HCT116 (cell line): ENCODE results near the gene ASB6. TPM values are rescaled to one million over a fixed set of nuclear protein-coding genes. Genes with fewer than 3 reads are reported as not detected.

Experiments used
- ATAC-seq: fragments of 200-7000 bp; cut with Tn5 transposase; 2 replicates; pipeline ENCODE4 v1.9.1; 2020; ENCODE audit warnings: mild to moderate bottlenecking, moderate library complexity
- BruUV-seq: library from RNA; stranded (reverse); fragments of 400-500 nt; replicated peaks from 2 replicates; lab custom pipeline; 2021; lab: Mats Ljungman, UMichigan
- CTCF ChIA-PET: fragments of 300-600 bp; sonication (Branson Sonifier 250); formaldehyde crosslinking; loops from one replicate; lab custom pipeline; 2021; ENCODE audit warnings: antibody characterized with exemption; lab: Charles Lee
- POLR2A ChIA-PET: fragments of 300-600, 350-600 bp; sonication (Branson Sonifier 250); formaldehyde crosslinking; loops from one replicate; lab custom pipeline; 2021; ENCODE audit warnings: antibody characterized with exemption; lab: Charles Lee
- RAD21 ChIA-PET, 2 experiments: fragments of 300-600 bp; sonication (Branson Sonifier 250); formaldehyde crosslinking; loops; one replicate each; lab custom pipeline; 2023; ENCODE audit warnings: low total read pairs in 2 of 2; ENCODE audit not compliant: uncharacterized antibody in 2 of 2, unreplicated experiment in 2 of 2, low non-redundant PET in 1 of 2; lab: Charles Lee
- DNase-seq: peaks from one replicate; pipeline ENCODE4 v3.0.0-alpha.2; 2010; ENCODE audit warnings: low read depth, low spot score
- H2AFZ ChIP-seq: fragments of 200-600 bp; shearing (Covaris generic), sonication (generic); 2 replicates; pipeline ENCODE4 v1.6.1; 2017; ENCODE audit warnings: low read depth, mixed run types, mixed read lengths, antibody characterized with exemption, low read length; ENCODE audit not compliant: poor library complexity, severe bottlenecking
- H3K27ac ChIP-seq: 2 replicates; pipeline ENCODE4 v1.5.1; 2012; ENCODE audit warnings: low read depth, low read length
- H3K27me3 ChIP-seq: fragments of 200-600 bp; sonication (generic); 2 replicates; pipeline ENCODE4 v1.6.1; 2016; ENCODE audit warnings: mixed run types, low read length, mixed read lengths; ENCODE audit not compliant: insufficient read depth
- H3K36me3 ChIP-seq, 2 experiments: fragments of 200-500 bp in 1 of 2; fragments of 200-600 bp in 1 of 2; sonication (Bioruptor generic) in 1 of 2; sonication (generic) in 1 of 2; 2 replicates each; pipeline versions ENCODE4 v1.5.1 to v1.6.1; 2014 to 2016; ENCODE audit warnings: low read length in 2 of 2, inconsistent platforms in 1 of 2, mixed read lengths in 1 of 2, mixed run types in 1 of 2; ENCODE audit not compliant: insufficient read depth in 2 of 2, control insufficient read depth in 1 of 2
- H3K4me1 ChIP-seq, 2 experiments: fragments of 200-600 bp in 1 of 2; sonication (generic) in 1 of 2; 2 replicates each; pipeline versions ENCODE4 v1.5.1 to v1.6.1; 2012 to 2017; ENCODE audit warnings: low read length in 2 of 2, inconsistent platforms in 1 of 2, mild to moderate bottlenecking in 1 of 2, mixed read lengths in 1 of 2, mixed run types in 1 of 2, moderate library complexity in 1 of 2; ENCODE audit not compliant: insufficient read depth in 2 of 2, control insufficient read depth in 1 of 2
- H3K4me2 ChIP-seq: fragments of 200-600 bp; sonication (generic); 2 replicates; pipeline ENCODE4 v1.6.1; 2017; ENCODE audit warnings: mixed run types, low read length, mixed read lengths
- H3K4me3 ChIP-seq, 2 experiments: fragments of 200-600 bp in 1 of 2; sonication (generic) in 1 of 2; replicated peaks in 1 of 2; 2 replicates each; pipeline ENCODE4 v1.5.1; 2011 to 2016; ENCODE audit warnings: low read length in 2 of 2, control low read depth in 1 of 2, low read depth in 1 of 2, mild to moderate bottlenecking in 1 of 2, mixed read lengths in 1 of 2, mixed run types in 1 of 2
- H3K79me2 ChIP-seq: fragments of 200-600 bp; sonication (generic); 2 replicates; pipeline ENCODE4 v1.6.1; 2017; ENCODE audit warnings: mild to moderate bottlenecking, mixed run types, low read length, moderate library complexity, mixed read lengths; ENCODE audit not compliant: insufficient read depth
- H3K9ac ChIP-seq: fragments of 200-600 bp; sonication (generic); 2 replicates; pipeline ENCODE4 v1.6.1; 2016; ENCODE audit warnings: low read length, mixed read lengths
- H3K9me2 ChIP-seq: fragments of 200-600 bp; sonication (generic), shearing (Covaris generic); 2 replicates; pipeline ENCODE4 v1.6.1; 2017; ENCODE audit warnings: mixed run types, mild to moderate bottlenecking, moderate library complexity; ENCODE audit not compliant: insufficient read depth
- H3K9me3 ChIP-seq, 2 experiments: fragments of 200-500 bp in 1 of 2; fragments of 200-600 bp in 1 of 2; sonication (Bioruptor generic) in 1 of 2; sonication (generic) in 1 of 2; 2 replicates each; pipeline ENCODE4 v1.6.1; 2014 to 2017; ENCODE audit warnings: low read length in 2 of 2, mixed read lengths in 2 of 2, inconsistent platforms in 1 of 2, low read depth in 1 of 2, mild to moderate bottlenecking in 1 of 2, mixed run types in 1 of 2, moderate library complexity in 1 of 2; ENCODE audit not compliant: control insufficient read depth in 1 of 2, insufficient read depth in 1 of 2
- H4K20me1 ChIP-seq: fragments of 200-600 bp; sonication (generic), shearing (Covaris generic); 2 replicates; pipeline ENCODE4 v1.6.1; 2017; ENCODE audit warnings: mixed run types, mild to moderate bottlenecking, moderate library complexity; ENCODE audit not compliant: insufficient read depth
- CBX3 ChIP-seq: IDR thresholded peaks from 2 replicates; pipeline ENCODE4 v1.6.1; 2012; ENCODE audit warnings: low read depth
- CEBPB ChIP-seq: IDR thresholded peaks from 2 replicates; pipeline ENCODE4 v1.6.1; 2012; ENCODE audit warnings: low read depth
- EGR1 ChIP-seq: IDR thresholded peaks from 2 replicates; pipeline ENCODE4 v1.6.1; 2012; ENCODE audit warnings: low read depth
- ELF1 ChIP-seq: IDR thresholded peaks from 2 replicates; pipeline ENCODE4 v1.6.1; 2012; ENCODE audit warnings: low read depth, borderline replicate concordance
- EZH2phosphoT487 ChIP-seq: fragments of 200-600 bp; IDR thresholded peaks from 2 replicates; pipeline ENCODE4 v1.6.1; 2018; ENCODE audit warnings: antibody characterized with exemption, borderline replicate concordance
- FOSL1 ChIP-seq: IDR thresholded peaks from 2 replicates; pipeline ENCODE4 v1.6.1; 2012; ENCODE audit warnings: low read depth
- JUND ChIP-seq: IDR thresholded peaks from 2 replicates; pipeline ENCODE4 v1.6.1; 2012
- POLR2A ChIP-seq: IDR thresholded peaks from 2 replicates; pipeline ENCODE4 v1.7.0; 2011; ENCODE audit warnings: borderline replicate concordance; ENCODE audit not compliant: insufficient read depth, insufficient read length; ENCODE audit errors: extremely low read depth
- POLR2AphosphoS5 ChIP-seq: IDR thresholded peaks from 2 replicates; pipeline ENCODE4 v1.6.1; 2011; ENCODE audit warnings: mild to moderate bottlenecking, low read depth, low read length, moderate library complexity
- SIN3A ChIP-seq: IDR thresholded peaks from 2 replicates; pipeline ENCODE4 v1.6.1; 2012; ENCODE audit warnings: low read depth
- SP1 ChIP-seq: IDR thresholded peaks from 2 replicates; pipeline ENCODE4 v1.6.1; 2012; ENCODE audit warnings: low read depth
- SRF ChIP-seq: IDR thresholded peaks from 2 replicates; pipeline ENCODE4 v1.6.1; 2012; ENCODE audit warnings: low read depth
- TCF7L2 ChIP-seq: IDR thresholded peaks from 2 replicates; pipeline ENCODE4 v1.7.0; 2011; ENCODE audit warnings: borderline replicate concordance, inconsistent platforms; ENCODE audit not compliant: insufficient read depth, insufficient read length; ENCODE audit errors: extremely low read depth
- YY1 ChIP-seq: IDR thresholded peaks from 2 replicates; pipeline ENCODE4 v1.6.1; 2011; ENCODE audit warnings: low read length, low read depth, moderate library complexity, mild to moderate bottlenecking; ENCODE audit not compliant: insufficient replicate concordance; ENCODE audit errors: extremely low read depth
- ZFX ChIP-seq: fragments of 450-650 bp; IDR thresholded peaks from 2 replicates; pipeline ENCODE4 v1.6.1; 2017
- ZNF274 ChIP-seq: fragments of 200-500 bp; sonication (Bioruptor generic); IDR thresholded peaks from 2 replicates; pipeline ENCODE4 v1.6.1; 2014; ENCODE audit warnings: mild to moderate bottlenecking, low read depth, low read length, inconsistent platforms
- intact Hi-C: fragments of 100-400 bp; cut with micrococcal nuclease; formaldehyde crosslinking; loops from 2 replicates; pipeline ENCODE4 v1.10.0; 2022
- total RNA-seq: library from RNA; stranded (reverse); gene quantifications from one replicate; pipeline ENCODE4 v1.2.1, GENCODE V29; 2021; ENCODE audit not compliant: unreplicated experiment
- TF ChIP-seq, protein P1 (sequence below), 3 experiments: fragments of 200-600 bp in 1 of 3; sonication (generic) in 1 of 3; IDR thresholded peaks in 2 of 3; conservative IDR thresholded peaks in 1 of 3; 2 replicates each; pipeline ENCODE4 v1.5.1; 2012 to 2017; ENCODE audit warnings: low read depth in 2 of 3, low read length in 2 of 3, antibody characterized with exemption in 1 of 3, borderline replicate concordance in 1 of 3, control low read depth in 1 of 3, mild to moderate bottlenecking in 1 of 3, mixed read lengths in 1 of 3, mixed run types in 1 of 3, moderate library complexity in 1 of 3; ENCODE audit not compliant: insufficient read depth in 1 of 3
- TF ChIP-seq, protein P2 (sequence below): IDR thresholded peaks from 2 replicates; pipeline ENCODE4 v1.6.1; 2012; ENCODE audit warnings: low read depth
- TF ChIP-seq, protein P3 (sequence below): IDR thresholded peaks from 2 replicates; pipeline ENCODE4 v1.6.1; 2012
- TF ChIP-seq, protein P4 (sequence below): IDR thresholded peaks from 2 replicates; pipeline ENCODE4 v1.6.1; 2012

ASB6 gene
- total RNA-seq, 1 experiment from 2014 or later: 21.6 TPM

DNA sequence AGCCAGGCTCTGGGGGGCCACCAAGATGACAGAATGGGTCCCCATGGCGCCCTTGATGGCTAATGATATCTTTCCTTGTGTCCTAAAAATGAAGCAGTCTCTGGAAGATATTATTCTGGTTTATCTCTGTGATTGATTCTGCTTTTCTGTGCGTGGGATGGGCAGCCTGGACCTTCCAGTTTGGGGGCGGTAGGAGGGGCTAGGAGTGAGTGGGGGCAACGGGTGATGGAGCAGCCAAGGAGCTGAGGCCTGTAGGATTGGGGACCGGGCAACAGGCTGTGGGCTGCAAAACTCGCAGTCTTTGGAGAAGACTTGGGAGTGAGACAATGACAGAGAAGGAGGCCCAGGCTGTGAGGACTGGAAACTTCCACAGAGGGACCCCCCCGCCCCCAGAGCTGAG lies 32.3 kb upstream of the ASB6 start:
- POLR2A ChIA-PET: no interaction called here
- BruUV-seq: no TSS peak
- H3K4me2 ChIP-seq: no peak overlapping the region
- no peak overlapping the region for H3K4me3 ChIP-seq
- DNase-seq (no peak), ATAC-seq (no peak)
- no peak overlapping the region for H2AFZ ChIP-seq
- no peak overlapping the region for H3K9ac ChIP-seq
- 0 out of 2 replicates have a peak, but pooled peaks cover under 1% of the 10 kb centered on the region for H3K79me2 ChIP-seq
- no peaks in the 10 kb centered on the region for H4K20me1 ChIP-seq
- H3K36me3 ChIP-seq: no peaks in the 10 kb centered on the region
- TF ChIP-seq ZNF274: no peak
- TF ChIP-seq SP1: no peak
- TF ChIP-seq, protein P1, sequence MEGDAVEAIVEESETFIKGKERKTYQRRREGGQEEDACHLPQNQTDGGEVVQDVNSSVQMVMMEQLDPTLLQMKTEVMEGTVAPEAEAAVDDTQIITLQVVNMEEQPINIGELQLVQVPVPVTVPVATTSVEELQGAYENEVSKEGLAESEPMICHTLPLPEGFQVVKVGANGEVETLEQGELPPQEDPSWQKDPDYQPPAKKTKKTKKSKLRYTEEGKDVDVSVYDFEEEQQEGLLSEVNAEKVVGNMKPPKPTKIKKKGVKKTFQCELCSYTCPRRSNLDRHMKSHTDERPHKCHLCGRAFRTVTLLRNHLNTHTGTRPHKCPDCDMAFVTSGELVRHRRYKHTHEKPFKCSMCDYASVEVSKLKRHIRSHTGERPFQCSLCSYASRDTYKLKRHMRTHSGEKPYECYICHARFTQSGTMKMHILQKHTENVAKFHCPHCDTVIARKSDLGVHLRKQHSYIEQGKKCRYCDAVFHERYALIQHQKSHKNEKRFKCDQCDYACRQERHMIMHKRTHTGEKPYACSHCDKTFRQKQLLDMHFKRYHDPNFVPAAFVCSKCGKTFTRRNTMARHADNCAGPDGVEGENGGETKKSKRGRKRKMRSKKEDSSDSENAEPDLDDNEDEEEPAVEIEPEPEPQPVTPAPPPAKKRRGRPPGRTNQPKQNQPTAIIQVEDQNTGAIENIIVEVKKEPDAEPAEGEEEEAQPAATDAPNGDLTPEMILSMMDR (IDR thresholded peaks at IDR 0.05 in 2 of 3, conservative IDR thresholded peaks at IDR 0.05 in 1 of 3; ENCODE audit: borderline replicate concordance in 1 of 3, insufficient read depth in 1 of 3, low read depth in 2 of 3, low read length in 2 of 3): no peak
- TF ChIP-seq JUND: no peak
- TF ChIP-seq EGR1: no peak
- no peak for TF ChIP-seq YY1
- no peak for TF ChIP-seq ELF1
- TF ChIP-seq SIN3A: no peak
- no peak for TF ChIP-seq FOSL1
- TF ChIP-seq SRF: no peak
- no peak for TF ChIP-seq ZFX
- TF ChIP-seq, protein P2, sequence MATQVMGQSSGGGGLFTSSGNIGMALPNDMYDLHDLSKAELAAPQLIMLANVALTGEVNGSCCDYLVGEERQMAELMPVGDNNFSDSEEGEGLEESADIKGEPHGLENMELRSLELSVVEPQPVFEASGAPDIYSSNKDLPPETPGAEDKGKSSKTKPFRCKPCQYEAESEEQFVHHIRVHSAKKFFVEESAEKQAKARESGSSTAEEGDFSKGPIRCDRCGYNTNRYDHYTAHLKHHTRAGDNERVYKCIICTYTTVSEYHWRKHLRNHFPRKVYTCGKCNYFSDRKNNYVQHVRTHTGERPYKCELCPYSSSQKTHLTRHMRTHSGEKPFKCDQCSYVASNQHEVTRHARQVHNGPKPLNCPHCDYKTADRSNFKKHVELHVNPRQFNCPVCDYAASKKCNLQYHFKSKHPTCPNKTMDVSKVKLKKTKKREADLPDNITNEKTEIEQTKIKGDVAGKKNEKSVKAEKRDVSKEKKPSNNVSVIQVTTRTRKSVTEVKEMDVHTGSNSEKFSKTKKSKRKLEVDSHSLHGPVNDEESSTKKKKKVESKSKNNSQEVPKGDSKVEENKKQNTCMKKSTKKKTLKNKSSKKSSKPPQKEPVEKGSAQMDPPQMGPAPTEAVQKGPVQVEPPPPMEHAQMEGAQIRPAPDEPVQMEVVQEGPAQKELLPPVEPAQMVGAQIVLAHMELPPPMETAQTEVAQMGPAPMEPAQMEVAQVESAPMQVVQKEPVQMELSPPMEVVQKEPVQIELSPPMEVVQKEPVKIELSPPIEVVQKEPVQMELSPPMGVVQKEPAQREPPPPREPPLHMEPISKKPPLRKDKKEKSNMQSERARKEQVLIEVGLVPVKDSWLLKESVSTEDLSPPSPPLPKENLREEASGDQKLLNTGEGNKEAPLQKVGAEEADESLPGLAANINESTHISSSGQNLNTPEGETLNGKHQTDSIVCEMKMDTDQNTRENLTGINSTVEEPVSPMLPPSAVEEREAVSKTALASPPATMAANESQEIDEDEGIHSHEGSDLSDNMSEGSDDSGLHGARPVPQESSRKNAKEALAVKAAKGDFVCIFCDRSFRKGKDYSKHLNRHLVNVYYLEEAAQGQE: no peak
- no peak for TF ChIP-seq CEBPB
- TF ChIP-seq, protein P3, sequence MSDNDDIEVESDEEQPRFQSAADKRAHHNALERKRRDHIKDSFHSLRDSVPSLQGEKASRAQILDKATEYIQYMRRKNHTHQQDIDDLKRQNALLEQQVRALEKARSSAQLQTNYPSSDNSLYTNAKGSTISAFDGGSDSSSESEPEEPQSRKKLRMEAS: no peak
- no peak for TF ChIP-seq CBX3
- TF ChIP-seq TCF7L2: no peak
- TF ChIP-seq POLR2A: no peak
- TF ChIP-seq, protein P4, sequence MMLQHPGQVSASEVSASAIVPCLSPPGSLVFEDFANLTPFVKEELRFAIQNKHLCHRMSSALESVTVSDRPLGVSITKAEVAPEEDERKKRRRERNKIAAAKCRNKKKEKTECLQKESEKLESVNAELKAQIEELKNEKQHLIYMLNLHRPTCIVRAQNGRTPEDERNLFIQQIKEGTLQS: no peak
- no peak for TF ChIP-seq EZH2phosphoT487
- no peak for TF ChIP-seq POLR2AphosphoS5
- CTCF ChIA-PET: no interaction called here
- H3K9me2 ChIP-seq: no peaks in the 10 kb centered on the region
- RAD21 ChIA-PET: no interaction called here
- H3K27ac ChIP-seq: no peak overlapping the region
- H3K9me3 ChIP-seq: no peaks in the 10 kb centered on the region
- H3K4me1 ChIP-seq: no peaks in the 10 kb centered on the region
- H3K27me3 ChIP-seq: no peaks in the 10 kb centered on the region
- intact Hi-C loops: no loop called here
